Endodermal cell (in vitro differentiated cells): ENCODE results near the gene EEF1G. TPM values are rescaled to one million over a fixed set of nuclear protein-coding genes. Genes with fewer than 3 reads are reported as not detected.

ENCODE experiments used
- DNase-seq: peaks from one replicate; pipeline ENCODE4 v3.0.0-alpha.2; 2017
- H3K27ac ChIP-seq: 2 replicates; pipeline ENCODE4 v1.5.1; 2013; ENCODE audit warnings: mild to moderate bottlenecking, low read depth, low read length, moderate library complexity
- H3K27me3 ChIP-seq: 2 replicates; pipeline ENCODE4 v1.6.1; 2013; ENCODE audit warnings: mild to moderate bottlenecking, low read length, moderate library complexity; ENCODE audit not compliant: insufficient read depth, control insufficient read depth, poor library complexity, severe bottlenecking
- H3K36me3 ChIP-seq: 2 replicates; pipeline ENCODE4 v1.7.0; 2013; ENCODE audit warnings: mild to moderate bottlenecking, low read length, moderate library complexity; ENCODE audit not compliant: control insufficient read depth, insufficient read depth
- H3K4me1 ChIP-seq: one replicate; pipeline ENCODE4 v1.7.0; 2013; ENCODE audit warnings: low read length; ENCODE audit not compliant: control insufficient read depth, insufficient read depth
- H3K4me3 ChIP-seq: 2 replicates; pipeline ENCODE4 v1.5.1; 2013; ENCODE audit warnings: mild to moderate bottlenecking, low read length, moderate library complexity
- H3K9ac ChIP-seq: 2 replicates; pipeline ENCODE4 v1.6.1; 2013; ENCODE audit warnings: mild to moderate bottlenecking, low read length, moderate library complexity; ENCODE audit not compliant: poor library complexity, severe bottlenecking; ENCODE audit errors: extremely low read depth
- H3K9me3 ChIP-seq: 2 replicates; pipeline ENCODE4 v1.6.1; 2013; ENCODE audit warnings: mild to moderate bottlenecking, low read length, moderate library complexity; ENCODE audit not compliant: control insufficient read depth
- H3K27ac Mint-ChIP-seq: 2 replicates; pipeline ENCODE4 v1.8.0; 2020; ENCODE audit warnings: mixed read lengths
- H3K27me3 Mint-ChIP-seq: 2 replicates; pipeline ENCODE4 v1.8.0; 2021; ENCODE audit warnings: mild to moderate bottlenecking, mixed read lengths; ENCODE audit not compliant: insufficient read depth
- H3K36me3 Mint-ChIP-seq: 2 replicates; pipeline ENCODE4 v1.8.0; 2020; ENCODE audit warnings: low read depth, mixed read lengths
- H3K4me1 Mint-ChIP-seq: 2 replicates; pipeline ENCODE4 v1.8.0; 2020; ENCODE audit warnings: mixed read lengths
- H3K4me3 Mint-ChIP-seq: 2 replicates; pipeline ENCODE4 v1.8.0; 2020; ENCODE audit warnings: mild to moderate bottlenecking, moderate library complexity, mixed read lengths
- H3K9me3 Mint-ChIP-seq: 2 replicates; pipeline ENCODE4 v1.8.0; 2020; ENCODE audit warnings: mild to moderate bottlenecking, mixed read lengths
- CTCF ChIP-seq: fragments of 200-600 bp; sonication (generic); conservative IDR thresholded peaks from 2 replicates; pipeline ENCODE4 v1.5.0; 2021; ENCODE audit warnings: antibody characterized with exemption, mild to moderate bottlenecking
- WGBS, 2 experiments: methylation state at CpG; one replicate each; pipeline versions ENCODE4 v1.1.5 to v1.1.7; 2013; ENCODE audit warnings: missing lambda C conversion rate in 2 of 2, mixed read lengths in 1 of 2; ENCODE audit not compliant: insufficient coverage in 1 of 2, insufficient read length in 1 of 2; 5-methylcytosine and 5-hydroxymethylcytosine counted together
- microRNA-seq: library from miRNA; unstranded; fragments of <30 nt; microRNA quantifications from one replicate; pipeline ENCODE4 v1.2.0, GENCODE V29; 2020; ENCODE audit warnings: borderline microRNAs expressed
- total RNA-seq, 2 donors: library from RNA; stranded (reverse); fragmentation: NEBNext Ultra II Directional in 1 of 2; extraction: Animal tissue kit (Norgen Biotek cat#: 25700) in 1 of 2; gene quantifications; 2 replicates in 1 of 2; 3 replicates in 1 of 2; pipeline ENCODE4 v1.2.1, GENCODE V29; 2021

The EEF1G gene
- total RNA-seq, 2 donors from 2014 or later, result 1,705 to 1,818 TPM

DNA sequence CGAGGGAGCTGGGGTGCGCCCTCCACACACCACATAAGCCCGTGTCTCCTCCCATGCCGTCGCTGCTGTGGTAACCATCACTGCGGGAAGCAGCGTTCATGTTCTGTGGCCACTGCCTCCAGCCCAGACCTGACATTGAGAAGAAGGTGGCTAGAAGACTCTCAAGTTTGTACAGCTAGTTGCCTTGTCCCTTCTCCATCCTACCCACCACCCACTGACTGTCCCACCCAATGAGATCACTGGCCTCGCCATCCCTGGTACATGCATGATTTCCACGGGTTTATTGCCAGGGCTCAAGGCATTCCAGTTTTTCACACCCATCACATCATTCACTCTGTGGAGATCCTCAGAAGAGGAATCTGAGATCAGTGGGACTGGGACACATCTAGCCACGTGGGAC lies 60.1 kb downstream of the EEF1G start:
- H3K36me3 Mint-ChIP-seq, result peaks cover 26% of the 10 kb centered on the region

DNA sequence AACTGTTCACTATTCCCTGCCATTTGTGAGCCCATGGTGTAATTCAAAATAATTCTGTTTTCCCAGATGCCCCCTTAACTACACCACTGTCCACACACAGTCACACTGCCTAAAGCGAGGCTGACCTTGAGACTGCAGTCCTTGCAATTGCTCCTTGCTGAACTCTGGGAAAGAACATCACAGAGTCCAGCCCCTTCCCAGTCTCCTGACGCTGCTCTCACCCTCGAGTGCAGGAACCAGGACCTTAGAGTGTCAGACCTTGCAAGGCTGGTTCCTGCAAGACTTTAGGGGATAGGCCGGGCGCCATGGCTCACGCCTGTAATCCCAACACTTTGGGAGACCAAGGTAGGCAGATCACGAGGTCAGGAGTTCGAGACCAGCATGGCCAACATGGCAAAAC lies 60.7 kb downstream of the EEF1G start:
- Mint-ChIP-seq H3K27ac (no peak overlapping the region), H3K4me1 (peaks cover 6% of the 10 kb centered on the region), H3K4me3 (no peak overlapping the region), H3K36me3 (peaks cover 19% of the 10 kb centered on the region), H3K9me3 (no peaks in the 10 kb centered on the region), H3K27me3 (no peaks in the 10 kb centered on the region)
- no peak for TF ChIP-seq CTCF
- no peaks in the 10 kb centered on the region for H3K9me3 ChIP-seq
- no peaks in the 10 kb centered on the region for H3K27me3 ChIP-seq
- DNase-seq, result no peak
- peaks cover 21% of the 10 kb centered on the region for H3K36me3 ChIP-seq
- no peak overlapping the region for H3K9ac ChIP-seq
- H3K4me1 ChIP-seq, result peaks cover 8% of the 10 kb centered on the region
- H3K4me3 ChIP-seq, result no peak overlapping the region
- no peak overlapping the region for H3K27ac ChIP-seq
- 91 to 92% methylated on average over 6 to 8 of the region's 8 CpGs for WGBS, 2 experiments

More for the DNA sequence above, 60.1 kb downstream of the EEF1G start:
- peaks cover 26% of the 10 kb centered on the region for H3K36me3 ChIP-seq
- Mint-ChIP-seq H3K27me3 (no peaks in the 10 kb centered on the region), H3K9me3 (no peaks in the 10 kb centered on the region), H3K4me1 (peaks cover 5% of the 10 kb centered on the region), H3K27ac (no peak overlapping the region), H3K4me3 (no peak overlapping the region)
- H3K27me3 ChIP-seq, result no peaks in the 10 kb centered on the region
- H3K4me1 ChIP-seq, result peaks cover 4% of the 10 kb centered on the region
- no peak overlapping the region for H3K9ac ChIP-seq
- H3K9me3 ChIP-seq, result no peaks in the 10 kb centered on the region
- no peak for DNase-seq
- no peak for TF ChIP-seq CTCF
- 97% methylated on average over 9 to 10 of the region's 10 CpGs for WGBS, 2 experiments
- H3K4me3 ChIP-seq, result no peak overlapping the region
- no peak overlapping the region for H3K27ac ChIP-seq

Small RNA genes within 50 kb of the gene (microRNA-seq; reads per million reads assigned to microRNA genes)
- not detected for gene MIR6747

Other genes starting within 250 kb of the EEF1G start
- gene ASRGL1, start 236.4 kb downstream of the EEF1G start, total RNA-seq, result 10 to 100 TPM; 39.8 to 61.8 TPM
- not detected for gene SCGB1A1, start 154.9 kb downstream of the EEF1G start, total RNA-seq
- gene AHNAK, start 27.1 kb downstream of the EEF1G start, total RNA-seq, result 100 to 1,000 TPM; 109 to 165 TPM
- gene TUT1, start 17.6 kb upstream of the EEF1G start, total RNA-seq, result 10 to 100 TPM; 16.0 to 33.5 TPM
- 100 to 1,000 TPM; 131 to 155 TPM for gene MTA2, start 28.0 kb upstream of the EEF1G start, total RNA-seq
- gene EML3, start 38.9 kb upstream of the EEF1G start, total RNA-seq, result 10 to 100 TPM; 51.5 to 57.7 TPM
- 1 to 10 TPM in 1 of 2 donors, under 1 TPM in 1; 0.71 to 1.3 TPM for gene ROM1, start 39.4 kb upstream of the EEF1G start, total RNA-seq
- 10 to 100 TPM; 38.6 to 53.9 TPM for gene B3GAT3, start 48.1 kb upstream of the EEF1G start, total RNA-seq
- 100 to 1,000 TPM; 377 to 402 TPM for gene GANAB, start 72.7 kb upstream of the EEF1G start, total RNA-seq
- gene INTS5, start 79.4 kb upstream of the EEF1G start, total RNA-seq, result 10 to 100 TPM; 19.0 to 21.6 TPM
- gene C11orf98, start 91.3 kb upstream of the EEF1G start, total RNA-seq, result 100 to 1,000 TPM; 125 to 140 TPM
- gene CSKMT, start 91.4 kb upstream of the EEF1G start, total RNA-seq, result 10 to 100 TPM; 29.9 to 39.4 TPM
- gene UQCC3, start 97.8 kb upstream of the EEF1G start, total RNA-seq, result 10 to 100 TPM in 1 of 2 donors, 1 to 10 TPM in 1; 9.2 to 11.1 TPM
- gene LBHD1, start 98.4 kb upstream of the EEF1G start, total RNA-seq, result 10 to 100 TPM in 1 of 2 donors, 1 to 10 TPM in 1; 7.5 to 14.1 TPM
- gene UBXN1, start 105.2 kb upstream of the EEF1G start, total RNA-seq, result 10 to 100 TPM; 89.3 to 96.6 TPM
- gene LRRN4CL, start 115.6 kb upstream of the EEF1G start, total RNA-seq, result under 1 TPM; 0.55 to 0.99 TPM
- gene BSCL2, start 133.5 kb upstream of the EEF1G start, total RNA-seq, result 10 to 100 TPM; 68.6 to 77.2 TPM
- 1 to 10 TPM in 1 of 2 donors, under 1 TPM in 1; 0.40 to 1.7 TPM for gene GNG3, start 133.8 kb upstream of the EEF1G start, total RNA-seq
- 10 to 100 TPM; 48.1 to 49.8 TPM for gene HNRNPUL2, start 153.6 kb upstream of the EEF1G start, total RNA-seq
- 10 to 100 TPM; 40.0 to 55.4 TPM for gene TTC9C, start 154.6 kb upstream of the EEF1G start, total RNA-seq
- 10 to 100 TPM; 16.9 to 33.8 TPM for gene ZBTB3, start 180.3 kb upstream of the EEF1G start, total RNA-seq
- 100 to 1,000 TPM; 107 to 137 TPM for gene POLR2G, start 187.7 kb upstream of the EEF1G start, total RNA-seq
- gene TAF6L, start 197.5 kb upstream of the EEF1G start, total RNA-seq, result 10 to 100 TPM; 37.4 to 41.7 TPM
- gene TMEM179B, start 213.5 kb upstream of the EEF1G start, total RNA-seq, result 10 to 100 TPM; 31.0 TPM
- 10 to 100 TPM; 18.4 to 21.0 TPM for gene TMEM223, start 218.1 kb upstream of the EEF1G start, total RNA-seq
- 10 to 100 TPM; 45.8 to 61.4 TPM for gene NXF1, start 231.5 kb upstream of the EEF1G start, total RNA-seq